ENCODE measurements around the gene IER5L.
"Not testable (repeated sequence)": the region's sequence is repeated elsewhere in the genome, so short reads cannot be mapped to it uniquely, and the experiment has no call there.

Gene IER5L

DNA sequence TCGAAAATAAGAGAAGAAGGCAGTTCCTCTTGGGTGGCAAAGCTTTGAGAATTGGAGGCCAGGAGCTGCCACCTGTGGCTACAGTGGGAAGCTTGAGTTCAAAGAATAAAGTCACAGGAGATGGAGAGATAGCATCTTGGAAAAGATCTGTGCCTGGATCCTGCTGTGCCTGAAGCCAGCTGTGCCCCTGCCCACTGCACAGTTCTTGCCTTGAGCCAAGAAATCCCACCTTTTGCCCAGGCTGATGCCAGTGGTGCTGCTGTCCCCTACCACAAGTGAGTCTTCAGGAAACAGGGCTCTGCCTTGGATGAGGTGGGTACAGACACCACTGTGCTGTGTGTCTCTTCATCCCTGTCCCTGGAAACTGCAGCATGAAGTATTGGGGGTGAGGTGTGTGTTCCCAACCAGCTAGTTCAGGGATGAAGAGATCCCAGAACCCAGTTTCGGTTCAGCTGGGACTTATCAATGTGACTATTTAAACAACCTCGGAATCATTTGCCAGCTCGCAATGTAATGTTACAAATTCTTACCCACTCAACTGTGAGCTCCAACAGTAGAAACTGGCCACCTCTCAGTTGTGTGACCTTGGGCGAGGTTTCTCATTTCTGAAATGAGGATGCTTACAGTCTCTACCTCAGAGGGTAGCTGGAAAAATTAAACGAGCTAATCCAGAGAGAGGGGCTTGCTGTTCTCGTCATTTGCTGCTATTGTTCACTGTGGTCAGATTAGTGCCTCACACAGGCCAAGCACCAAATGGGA lies 5.9 kb downstream of the IER5L start:
- H3K27ac ChIP-seq: peak overlapping the region in 1 of 2 donors; percentile 98
- TF ChIP-seq, protein P1, sequence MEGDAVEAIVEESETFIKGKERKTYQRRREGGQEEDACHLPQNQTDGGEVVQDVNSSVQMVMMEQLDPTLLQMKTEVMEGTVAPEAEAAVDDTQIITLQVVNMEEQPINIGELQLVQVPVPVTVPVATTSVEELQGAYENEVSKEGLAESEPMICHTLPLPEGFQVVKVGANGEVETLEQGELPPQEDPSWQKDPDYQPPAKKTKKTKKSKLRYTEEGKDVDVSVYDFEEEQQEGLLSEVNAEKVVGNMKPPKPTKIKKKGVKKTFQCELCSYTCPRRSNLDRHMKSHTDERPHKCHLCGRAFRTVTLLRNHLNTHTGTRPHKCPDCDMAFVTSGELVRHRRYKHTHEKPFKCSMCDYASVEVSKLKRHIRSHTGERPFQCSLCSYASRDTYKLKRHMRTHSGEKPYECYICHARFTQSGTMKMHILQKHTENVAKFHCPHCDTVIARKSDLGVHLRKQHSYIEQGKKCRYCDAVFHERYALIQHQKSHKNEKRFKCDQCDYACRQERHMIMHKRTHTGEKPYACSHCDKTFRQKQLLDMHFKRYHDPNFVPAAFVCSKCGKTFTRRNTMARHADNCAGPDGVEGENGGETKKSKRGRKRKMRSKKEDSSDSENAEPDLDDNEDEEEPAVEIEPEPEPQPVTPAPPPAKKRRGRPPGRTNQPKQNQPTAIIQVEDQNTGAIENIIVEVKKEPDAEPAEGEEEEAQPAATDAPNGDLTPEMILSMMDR (IDR thresholded peaks at IDR 0.05): no peak
- DNase-seq (ENCODE audit: low spot score): peak; percentile 71
- no peak overlapping the region for H3K4me3 ChIP-seq

DNA sequence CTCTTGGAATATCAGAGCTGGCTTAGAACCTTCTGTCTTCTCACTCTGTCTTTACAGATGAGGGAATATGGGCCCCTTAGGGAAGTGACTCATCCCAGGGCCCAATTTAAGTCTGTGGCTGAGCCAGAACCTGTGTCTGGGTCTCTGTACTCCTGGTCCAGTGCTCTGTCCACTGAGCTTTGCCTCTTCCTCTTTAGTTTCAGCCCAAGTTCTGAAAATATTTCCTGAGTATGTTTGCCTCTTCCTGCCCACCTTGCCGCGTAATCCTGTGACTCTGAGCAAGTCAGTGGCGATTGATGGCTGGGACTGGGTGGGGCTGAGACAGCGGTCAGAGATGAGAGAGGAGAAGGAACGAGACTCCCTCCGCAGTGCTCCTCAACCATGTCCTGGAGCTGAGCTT lies 7.8 kb downstream of the IER5L start:
- Histone ChIP-seq H3K4me3 (no peak overlapping the region), H3K27ac (no peak overlapping the region)
- TF ChIP-seq, protein P1 (IDR thresholded peaks at IDR 0.05): no peak
- no peak for DNase-seq (ENCODE audit: low spot score)

DNA sequence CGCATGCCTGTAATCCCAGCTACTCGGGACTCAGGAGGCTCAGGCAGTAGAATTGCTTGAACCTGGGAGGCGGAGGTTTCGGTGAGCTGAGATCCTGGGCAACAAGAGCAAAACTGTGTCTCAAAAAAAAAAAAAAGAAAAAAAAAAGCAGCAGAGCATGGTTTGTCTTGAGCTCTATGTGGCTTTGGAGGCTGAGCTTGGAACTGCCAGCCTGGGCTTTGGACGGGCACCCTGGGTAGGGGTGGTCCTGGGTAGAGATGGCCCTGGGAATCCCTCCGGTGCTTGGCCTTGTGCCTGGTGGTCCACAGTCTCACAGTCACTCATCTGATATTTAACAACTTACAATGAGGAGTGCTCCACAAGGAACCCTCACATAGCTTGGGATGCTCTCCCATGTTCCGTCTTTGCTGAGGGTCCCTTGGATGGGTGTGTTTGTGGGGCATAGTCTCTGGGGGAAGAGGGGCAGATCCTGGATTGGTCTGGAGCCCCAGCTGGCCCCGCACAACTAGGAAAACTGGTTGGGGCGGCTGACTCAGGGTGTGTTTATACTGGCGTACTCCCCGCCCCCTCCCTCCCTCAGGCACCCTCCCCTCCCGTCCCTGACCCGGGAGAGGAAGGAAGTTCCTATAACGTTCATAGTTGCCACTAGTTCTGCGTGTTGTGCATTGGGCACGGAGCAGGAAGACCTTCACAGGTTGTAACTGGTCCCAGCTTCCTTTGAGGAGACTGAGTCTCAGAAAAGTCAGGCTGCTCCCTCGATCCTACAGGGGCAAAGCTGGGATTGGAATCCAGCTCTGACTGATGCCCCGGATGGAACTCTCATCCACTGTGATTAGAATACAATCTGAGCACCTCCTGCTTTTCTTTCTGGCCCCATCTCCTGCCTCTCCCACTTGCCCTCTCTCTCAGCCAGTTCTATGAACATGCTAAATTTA lies 11.2 kb downstream of the IER5L start:
- DNase-seq (ENCODE audit: low spot score): peak; percentile 89
- TF ChIP-seq, protein P1 (IDR thresholded peaks at IDR 0.05): no peak
- H3K4me3 ChIP-seq: peak overlapping the region; percentile 62
- H3K27ac ChIP-seq: peak overlapping the region; percentile 85 to 88

DNA sequence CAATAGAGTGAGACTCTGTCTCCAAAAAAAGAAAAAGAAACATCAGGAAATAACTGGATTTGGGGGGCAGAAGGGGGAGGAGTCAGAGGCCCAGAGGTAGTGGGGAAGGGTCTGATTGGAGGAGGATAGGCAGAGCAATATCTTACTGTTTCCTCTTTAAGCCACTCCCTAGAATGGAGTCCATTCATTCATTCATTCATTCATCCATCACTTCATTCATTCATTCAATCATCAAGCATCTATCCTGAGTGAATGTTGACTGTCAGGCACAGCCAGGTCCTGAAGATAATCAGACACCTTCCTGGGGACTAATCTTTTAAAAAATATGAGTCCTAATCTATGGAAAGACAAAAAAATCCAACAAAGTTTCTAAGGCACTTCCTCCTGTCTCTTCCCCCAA lies 12.9 kb downstream of the IER5L start:
- H3K27ac ChIP-seq: peak overlapping the region in 1 of 2 donors; percentile 78
- H3K4me3 ChIP-seq: no peak overlapping the region
- TF ChIP-seq, protein P1 (IDR thresholded peaks at IDR 0.05): no peak
- DNase-seq (ENCODE audit: low spot score): no peak

GRCh38 chr9:129164246-129164930 lies 13.7 kb downstream of the IER5L start:
- DNase-seq (ENCODE audit: low spot score): no peak
- peak overlapping the region; percentile 52 to 78 for H3K27ac ChIP-seq

GRCh38 chr9:129163753-129164152 lies 14.3 kb downstream of the IER5L start:
- no peak for DNase-seq (ENCODE audit: low spot score)
- TF ChIP-seq, protein P1 (IDR thresholded peaks at IDR 0.05): no peak
- Histone ChIP-seq H3K27ac (peak overlapping the region; percentile 52 to 78), H3K4me3 (no peak overlapping the region)

More at GRCh38 chr9:129164246-129164930, 13.7 kb downstream of the IER5L start:
- no peak overlapping the region for H3K4me3 ChIP-seq
- TF ChIP-seq, protein P1 (IDR thresholded peaks at IDR 0.05): no peak

- not testable (repeated sequence) for H3K4me3 ChIP-seq
- peak overlapping the region; percentile 52 to 78 for H3K27ac ChIP-seq
Measured at GRCh38 chr9:129163198-129163670, 14.8 kb downstream of the IER5L start.

More at GRCh38 chr9:129163198-129163670, 14.8 kb downstream of the IER5L start:
- DNase-seq (ENCODE audit: low spot score): not testable (repeated sequence)
